ENCODE results near the gene TMTC2. TPM values are rescaled to one million over a fixed set of nuclear protein-coding genes. Genes with fewer than 3 reads are reported as not detected.

TMTC2 gene
- total RNA-seq, 1 experiment from 2014 or later, result 1.7 TPM

- Mint-ChIP-seq H3K36me3 (ENCODE audit: insufficient read depth, unreplicated experiment) (no peaks in the 10 kb centered on the region), H3K4me3 (ENCODE audit: unreplicated experiment) (no peak overlapping the region), H3K4me1 (ENCODE audit: insufficient read depth, unreplicated experiment) (peaks cover 7% of the 10 kb centered on the region), H3K27ac (ENCODE audit: low read depth, unreplicated experiment) (no peak overlapping the region), H3K9me3 (ENCODE audit: unreplicated experiment) (no peaks in the 10 kb centered on the region), H3K27me3 (ENCODE audit: insufficient read depth, unreplicated experiment) (no peaks in the 10 kb centered on the region)
- POLR2A ChIA-PET, result no interaction called here
- CTCF ChIA-PET, result interaction anchor here (0.7 to 0.8 kb wide), 2 partner anchors 53 to 149 kb away, joined by 3 read pairs; no protein-coding TSS in a partner anchor
- TF ChIP-seq CTCF (IDR thresholded peaks at IDR 0.05; ENCODE audit: unreplicated experiment), result no peak
- DNase-seq (ENCODE audit: unreplicated experiment), result peak; percentile 47
- BruUV-seq (replicated peaks), result no TSS peak
- intact Hi-C loops (cut with micrococcal nuclease), result no loop called here
These were observed 148.5 kb downstream of the TMTC2 start for GRCh38 chr12:82835217-82835616.

- H3K9me3 Mint-ChIP-seq (ENCODE audit: unreplicated experiment), result no peaks in the 10 kb centered on the region
- TF ChIP-seq CTCF (IDR thresholded peaks at IDR 0.05; ENCODE audit: unreplicated experiment), result no peak
- H3K4me3 Mint-ChIP-seq (ENCODE audit: unreplicated experiment), result no peak overlapping the region
- H3K4me1 Mint-ChIP-seq (ENCODE audit: insufficient read depth, unreplicated experiment), result peaks cover 7% of the 10 kb centered on the region
- BruUV-seq (replicated peaks), result no TSS peak
- H3K27ac Mint-ChIP-seq (ENCODE audit: low read depth, unreplicated experiment), result no peak overlapping the region
- H3K36me3 Mint-ChIP-seq (ENCODE audit: insufficient read depth, unreplicated experiment), result no peaks in the 10 kb centered on the region
- intact Hi-C loops (cut with micrococcal nuclease), result no loop called here
- DNase-seq (ENCODE audit: unreplicated experiment), result no peak
- CTCF ChIA-PET, result no interaction called here
- POLR2A ChIA-PET, result no interaction called here
- H3K27me3 Mint-ChIP-seq (ENCODE audit: insufficient read depth, unreplicated experiment), result no peaks in the 10 kb centered on the region
These were observed 151.4 kb downstream of the TMTC2 start for GRCh38 chr12:82838131-82838551.

- Mint-ChIP-seq H3K9me3 (ENCODE audit: unreplicated experiment) (no peaks in the 10 kb centered on the region), H3K27me3 (ENCODE audit: insufficient read depth, unreplicated experiment) (no peaks in the 10 kb centered on the region), H3K27ac (ENCODE audit: low read depth, unreplicated experiment) (no peak overlapping the region), H3K4me1 (ENCODE audit: insufficient read depth, unreplicated experiment) (peaks cover 7% of the 10 kb centered on the region), H3K4me3 (ENCODE audit: unreplicated experiment) (no peak overlapping the region), H3K36me3 (ENCODE audit: insufficient read depth, unreplicated experiment) (no peaks in the 10 kb centered on the region)
- no peak for TF ChIP-seq CTCF (IDR thresholded peaks at IDR 0.05; ENCODE audit: unreplicated experiment)
- intact Hi-C loops (cut with micrococcal nuclease), result no loop called here
- BruUV-seq (replicated peaks), result no TSS peak
- DNase-seq (ENCODE audit: unreplicated experiment), result no peak
- ChIA-PET POLR2A (no interaction called here), CTCF (interaction anchor here (0.5 to 0.6 kb wide), 2 partner anchors 32 to 313 kb away, joined by 3 read pairs; no protein-coding TSS in a partner anchor)
These were observed 152.1 kb downstream of the TMTC2 start for GRCh38 chr12:82838827-82839226.

GRCh38 chr12:82839796-82840195 lies 153.1 kb downstream of the TMTC2 start:
- TF ChIP-seq CTCF (IDR thresholded peaks at IDR 0.05; ENCODE audit: unreplicated experiment), result no peak
- H3K4me3 Mint-ChIP-seq (ENCODE audit: unreplicated experiment), result no peak overlapping the region
- no peak for DNase-seq (ENCODE audit: unreplicated experiment)
- no peaks in the 10 kb centered on the region for H3K36me3 Mint-ChIP-seq (ENCODE audit: insufficient read depth, unreplicated experiment)
- intact Hi-C loops (cut with micrococcal nuclease), result no loop called here
- no peaks in the 10 kb centered on the region for H3K27me3 Mint-ChIP-seq (ENCODE audit: insufficient read depth, unreplicated experiment)
- no peaks in the 10 kb centered on the region for H3K9me3 Mint-ChIP-seq (ENCODE audit: unreplicated experiment)
- no TSS peak for BruUV-seq (replicated peaks)
- H3K4me1 Mint-ChIP-seq (ENCODE audit: insufficient read depth, unreplicated experiment), result peaks cover 7% of the 10 kb centered on the region
- no peak overlapping the region for H3K27ac Mint-ChIP-seq (ENCODE audit: low read depth, unreplicated experiment)
- POLR2A ChIA-PET, result no interaction called here
- CTCF ChIA-PET, result no interaction called here
